ENCODE results near the gene AUTS2.

DNA sequence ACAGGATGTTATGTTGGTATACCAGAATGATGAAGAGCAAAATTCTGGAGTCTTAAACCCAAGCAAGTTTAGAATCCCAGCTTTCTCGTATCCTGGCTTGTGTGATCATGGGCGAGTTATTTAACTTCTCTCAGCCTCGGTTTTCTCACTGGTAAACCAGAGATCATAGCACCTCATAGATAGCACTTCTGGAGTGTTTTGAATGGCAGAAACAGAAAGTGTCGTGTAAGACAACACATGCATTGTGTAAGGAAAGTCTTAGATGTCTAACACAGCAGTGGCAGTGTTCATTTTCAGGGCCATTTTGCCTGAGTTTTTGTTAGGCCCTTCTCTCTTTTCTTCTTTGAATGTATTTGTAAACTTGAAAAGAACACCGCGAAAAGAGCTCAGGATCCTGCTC is 465.1 kb downstream of the AUTS2 start:
- TF ChIP-seq GATA2 (IDR thresholded peaks at IDR 0.05; ENCODE audit: low read depth, low read length) (no peak), GATA3 (IDR thresholded peaks at IDR 0.05; ENCODE audit: low read depth, low read length) (no peak)
